GM18870 (cell line): ENCODE measurements around the gene STK4.
"Not testable (repeated sequence)": the region's sequence is repeated elsewhere in the genome, so short reads cannot be mapped to it uniquely, and the experiment has no call there.

Experiments
- ATAC-seq: cut with Tn5 transposase; IDR thresholded peaks from one replicate; pipeline ENCODE4 v1.9.1; 2021; ENCODE audit warnings: moderate library complexity; ENCODE audit not compliant: unreplicated experiment

STK4 gene

DNA sequence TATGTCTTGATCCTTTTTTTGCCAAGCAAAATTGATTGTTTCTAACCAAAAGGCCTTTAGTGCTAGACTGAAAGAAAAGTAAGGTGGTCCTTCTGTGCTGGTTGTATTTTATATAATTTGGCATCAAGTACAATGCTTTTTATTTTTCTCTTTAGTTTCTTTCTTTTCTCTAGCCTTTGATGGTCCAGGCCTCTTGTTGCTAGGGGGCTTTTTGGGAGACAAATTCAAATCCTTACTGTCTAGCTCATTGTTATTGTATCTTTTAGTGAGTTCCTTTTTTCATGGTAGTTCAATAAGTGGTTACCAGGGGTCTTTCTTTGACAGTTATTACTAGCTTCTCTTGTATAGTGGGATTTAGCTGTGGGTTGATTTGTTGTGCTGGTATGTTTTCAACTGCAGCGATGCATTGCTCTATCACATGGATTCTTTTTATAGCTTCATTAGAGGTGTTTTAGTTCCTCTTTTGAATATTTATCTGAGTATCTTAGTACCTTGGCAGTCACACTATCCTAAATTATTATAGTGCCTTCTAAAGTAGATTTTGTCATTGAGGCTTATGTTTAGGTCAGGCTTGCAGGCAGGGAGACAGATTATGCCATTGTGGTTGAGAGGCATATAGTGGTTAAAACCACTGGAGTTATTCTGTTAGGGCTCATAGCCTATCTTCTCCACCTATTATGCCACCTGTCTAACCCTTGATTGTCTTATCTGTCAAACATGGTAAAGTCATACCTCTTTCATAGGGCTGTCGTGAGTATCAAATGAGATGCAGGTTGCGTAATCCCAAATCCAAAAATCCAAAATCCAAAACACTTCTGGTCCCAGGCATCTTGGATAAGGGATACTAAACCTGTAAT, 85.1 kb downstream of the STK4 start:
- no peak for ATAC-seq

DNA sequence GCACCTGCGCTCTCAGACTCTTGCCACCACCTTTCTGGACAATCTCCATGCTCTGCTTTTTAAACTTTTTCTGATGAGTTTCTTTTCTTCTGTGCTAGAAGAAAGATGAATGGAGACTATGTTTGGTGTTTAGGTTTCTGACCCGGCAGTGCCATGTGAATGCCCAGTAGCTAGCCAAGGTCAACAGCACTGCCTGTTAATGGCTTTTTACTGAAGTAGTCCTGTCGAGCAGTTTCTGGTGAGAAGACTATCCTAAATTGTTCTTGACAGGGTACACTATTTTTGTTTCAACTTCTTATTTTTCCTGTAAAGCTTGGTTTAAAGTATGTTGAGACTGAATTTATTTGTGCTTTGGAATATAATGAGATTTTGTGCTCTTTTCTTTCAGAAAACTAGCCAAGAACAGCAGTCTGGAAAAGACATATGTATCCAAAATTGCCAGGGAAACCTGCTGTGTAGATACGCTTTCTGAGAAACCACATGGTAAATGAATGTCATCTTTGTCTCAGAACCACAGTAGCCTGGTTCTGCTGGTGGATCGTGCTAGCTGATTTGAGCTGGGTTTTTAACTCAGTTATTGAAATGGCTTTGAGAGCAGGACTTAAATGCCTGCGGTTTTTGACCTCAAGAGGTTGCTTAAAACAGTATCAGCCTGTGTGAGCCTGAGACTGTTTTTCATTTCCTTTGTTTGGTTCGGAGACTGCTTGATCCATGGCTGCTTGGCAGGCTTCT, 86.6 kb downstream of the STK4 start:
- ATAC-seq: no peak

DNA sequence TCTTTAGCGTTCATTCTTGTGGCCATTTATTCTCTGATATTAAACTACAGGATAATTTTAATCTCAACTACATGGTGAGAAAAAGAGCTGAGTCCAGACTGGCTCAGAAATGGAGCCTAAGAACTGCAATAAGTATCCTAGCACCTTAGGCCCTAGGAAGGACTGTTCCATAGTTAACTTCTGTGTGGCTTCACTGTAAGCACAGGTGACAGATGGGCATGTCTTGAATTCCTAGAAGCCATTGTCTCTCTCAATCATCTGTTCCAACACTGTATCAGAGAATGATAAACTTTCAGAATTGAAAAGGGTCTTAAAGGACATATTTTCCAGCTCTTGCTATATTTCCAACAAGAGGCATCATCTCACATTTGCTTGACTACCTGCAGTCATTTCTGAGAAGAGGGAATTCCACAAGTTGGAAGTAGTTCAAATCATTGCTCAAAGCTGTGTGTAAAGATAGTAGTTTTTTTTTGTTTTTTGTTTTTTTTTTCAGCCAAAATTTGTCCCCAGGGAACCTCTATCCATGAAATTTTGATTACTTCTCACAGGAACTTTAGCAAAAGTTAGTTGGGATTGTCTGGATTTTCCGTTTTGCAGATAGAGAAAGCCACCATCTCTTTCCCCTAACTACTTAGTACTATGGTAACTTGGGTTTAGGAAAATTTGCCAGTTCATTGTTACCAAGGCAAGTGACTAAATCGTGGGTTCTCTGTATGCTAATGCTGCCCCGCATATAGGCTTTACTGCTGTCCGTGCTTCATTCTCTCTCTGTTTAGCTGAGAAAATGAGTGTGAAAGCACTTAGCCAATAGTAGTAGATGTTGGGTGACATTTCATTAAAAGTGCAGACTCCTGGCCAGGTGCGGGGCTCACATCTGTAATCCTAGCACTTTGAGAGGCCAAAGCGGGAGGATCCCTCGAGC, 87.4 kb downstream of the STK4 start:
- ATAC-seq: no peak

GRCh38 chr20:45055056-45055455, 88.7 kb downstream of the STK4 start:
- no peak for ATAC-seq

GRCh38 chr20:45056473-45057173, 90.3 kb downstream of the STK4 start:
- ATAC-seq: no peak

DNA sequence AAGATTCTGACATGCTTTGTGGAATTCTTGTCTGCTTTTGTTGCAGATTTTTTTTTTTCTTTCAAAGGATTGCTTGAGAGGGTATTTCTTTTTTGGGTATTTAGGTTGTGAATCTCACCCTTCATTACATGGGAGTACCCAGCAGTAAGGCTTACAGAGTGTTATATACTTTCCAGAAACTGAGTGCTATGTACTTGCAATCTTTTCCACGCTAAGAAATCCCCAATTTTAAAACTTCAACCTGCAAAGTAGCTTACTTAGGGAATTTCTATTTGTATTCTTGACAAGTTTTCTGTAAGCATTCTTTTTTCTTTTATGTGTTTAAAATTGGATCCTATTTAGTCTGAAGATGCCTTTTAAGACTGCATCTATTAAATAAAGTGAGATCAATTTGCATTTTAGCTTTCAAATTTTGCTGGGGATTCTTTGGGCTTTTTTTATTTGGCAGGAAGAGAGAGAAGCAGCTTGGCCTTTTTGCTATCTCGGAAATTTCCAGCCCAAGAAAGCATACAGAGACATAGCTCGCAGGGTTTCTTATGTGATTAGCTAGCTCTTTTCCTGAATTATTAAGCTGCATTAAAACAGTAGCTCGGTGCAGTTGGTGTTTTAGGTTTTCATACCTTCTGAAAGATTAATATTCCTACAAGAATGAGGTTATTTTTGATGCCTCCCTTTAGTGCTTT, 92.0 kb downstream of the STK4 start:
- no peak for ATAC-seq

GRCh38 chr20:45059022-45059728, 92.9 kb downstream of the STK4 start:
- no peak for ATAC-seq

DNA sequence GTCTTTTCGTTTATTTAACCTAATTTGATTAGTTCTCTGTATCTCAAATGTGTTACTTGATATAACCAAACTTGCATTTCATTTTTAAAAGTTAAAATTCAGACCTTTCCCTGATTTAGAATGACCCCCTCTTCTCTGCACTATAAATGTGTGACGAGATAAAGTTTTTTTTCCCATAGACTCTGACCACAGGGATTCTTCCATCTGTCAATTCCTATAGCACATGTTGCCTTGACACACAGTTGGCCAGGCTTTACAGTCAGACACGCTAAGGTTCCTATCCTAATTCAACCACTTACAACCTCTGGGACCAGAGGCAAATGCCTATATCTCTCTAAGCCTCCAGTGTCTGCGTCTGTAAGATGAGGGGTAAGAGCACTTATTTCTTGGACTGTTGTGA, 94.0 kb downstream of the STK4 start:
- ATAC-seq: no peak

DNA sequence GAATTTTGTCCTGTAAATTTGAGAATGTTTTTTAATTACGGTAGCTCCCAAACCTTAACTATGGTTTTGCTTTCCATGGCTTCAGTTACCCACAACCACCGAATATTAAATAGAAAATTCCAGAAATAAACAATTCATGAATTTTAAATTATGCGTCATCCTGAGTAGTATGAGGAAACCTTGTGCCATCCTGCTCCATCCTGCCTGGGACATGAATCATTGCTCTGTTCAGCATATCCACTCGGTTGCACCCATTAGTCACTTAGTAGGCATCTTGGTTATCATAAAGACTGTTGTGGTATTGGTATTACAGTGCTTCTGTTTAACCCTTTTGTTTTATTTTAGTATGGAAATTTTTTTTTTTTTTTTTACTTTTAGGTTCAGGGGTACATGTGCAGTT, 94.9 kb downstream of the STK4 start:
- no peak for ATAC-seq

DNA sequence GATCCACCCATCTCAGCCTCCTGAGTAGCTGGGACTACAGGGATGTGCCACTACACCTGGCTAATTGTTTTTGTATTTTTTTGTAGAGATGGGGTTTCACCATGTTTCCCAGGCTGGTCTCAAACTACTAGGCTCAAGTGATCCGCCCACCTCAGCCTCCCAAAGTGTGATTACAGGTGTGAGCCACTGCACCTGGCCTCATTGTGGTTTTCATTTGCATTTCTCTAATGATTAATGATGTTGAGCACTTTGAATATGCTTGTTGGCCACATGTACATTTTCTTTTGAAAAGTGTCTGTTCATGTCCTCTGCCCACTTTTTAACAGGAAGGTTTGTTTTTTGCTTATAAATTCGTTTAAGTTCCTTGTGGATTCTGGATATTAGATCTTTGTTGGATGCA, 96.8 kb downstream of the STK4 start:
- not testable (repeated sequence) for ATAC-seq

DNA sequence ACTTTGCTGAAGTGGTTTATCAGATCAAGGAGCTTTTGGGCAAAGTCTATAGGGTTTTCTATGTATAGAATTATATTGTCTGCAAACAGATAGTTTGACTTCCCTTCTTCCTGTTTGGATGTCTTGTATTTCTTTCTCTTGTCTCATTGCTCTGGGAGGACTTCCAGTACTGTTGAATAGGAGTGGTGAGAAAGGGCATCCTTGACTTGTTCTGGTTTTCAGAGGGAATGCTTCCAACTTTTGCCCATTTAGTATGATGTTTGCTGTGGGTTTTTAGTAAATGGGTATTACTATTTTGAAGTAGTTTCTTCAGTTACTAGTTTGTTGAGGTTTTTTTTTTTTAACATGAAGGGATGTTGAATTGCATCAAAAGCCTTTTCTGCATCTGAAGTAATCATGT, 98.5 kb downstream of the STK4 start:
- no peak for ATAC-seq

DNA sequence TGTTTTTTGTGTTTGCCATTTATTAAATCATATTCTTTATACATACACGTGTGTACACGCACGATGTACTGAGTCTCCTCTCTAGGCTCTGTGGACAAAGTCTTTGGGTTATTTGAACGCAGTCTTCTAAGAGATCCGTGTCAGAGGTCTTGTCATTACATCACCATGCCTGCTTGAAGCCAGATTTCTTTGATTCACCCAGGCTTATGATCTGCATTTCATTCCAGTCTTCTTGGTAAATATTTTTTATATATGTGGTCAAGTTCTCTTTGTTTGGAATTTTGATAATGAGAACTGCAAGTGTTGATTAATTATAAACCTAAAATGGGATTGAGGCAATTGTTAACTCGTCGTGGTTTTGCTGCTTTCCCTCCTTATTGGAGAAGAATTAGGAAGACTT, 100.1 kb downstream of the STK4 start:
- no peak for ATAC-seq

- ATAC-seq: no peak
These were observed 100.8 kb downstream of the STK4 start for GRCh38 chr20:45067087-45067486.

- ATAC-seq: no peak
These were observed 101.2 kb downstream of the STK4 start for GRCh38 chr20:45067558-45067957.

DNA sequence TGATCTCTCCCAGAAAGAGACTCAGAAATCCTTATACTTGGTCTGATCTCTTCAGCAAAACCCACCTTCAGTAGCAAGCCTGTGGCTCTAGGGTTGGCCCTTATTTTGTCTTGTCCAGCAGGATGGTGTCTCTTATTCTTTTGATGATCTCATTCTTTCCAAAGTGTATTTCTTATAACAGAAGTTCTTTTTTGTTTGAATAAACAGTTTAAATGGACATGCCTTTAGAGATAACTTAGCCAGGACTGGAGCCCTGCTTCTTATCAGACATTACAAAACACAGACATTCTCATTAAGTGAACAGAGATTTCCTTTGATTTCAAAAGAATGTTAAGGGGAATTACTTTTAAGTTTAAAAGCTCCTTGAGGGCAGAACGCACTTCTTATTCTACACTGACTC, 102.9 kb downstream of the STK4 start:
- no peak for ATAC-seq

- no peak for ATAC-seq
These were observed 104.8 kb downstream of the STK4 start for GRCh38 chr20:45070932-45071632.

DNA sequence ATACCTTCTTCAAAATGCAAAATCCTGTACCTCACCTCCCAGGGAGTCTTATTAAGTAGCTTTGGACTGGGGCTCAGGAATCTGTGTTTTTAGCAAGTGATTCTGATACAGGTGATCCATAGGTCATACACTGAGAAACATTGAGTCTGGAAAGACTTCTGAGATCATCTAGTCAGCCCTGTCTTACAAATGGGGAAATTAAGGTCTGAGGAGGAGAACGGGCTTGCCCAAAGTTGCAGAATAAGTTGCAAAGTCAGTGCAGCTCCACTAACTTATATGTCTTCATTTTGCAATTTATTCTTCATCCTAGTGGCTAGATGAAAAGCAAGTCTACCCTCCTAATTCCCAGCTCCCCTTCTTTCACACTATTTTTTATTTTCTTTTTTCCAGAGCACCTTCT, 105.8 kb downstream of the STK4 start:
- ATAC-seq: no peak

DNA sequence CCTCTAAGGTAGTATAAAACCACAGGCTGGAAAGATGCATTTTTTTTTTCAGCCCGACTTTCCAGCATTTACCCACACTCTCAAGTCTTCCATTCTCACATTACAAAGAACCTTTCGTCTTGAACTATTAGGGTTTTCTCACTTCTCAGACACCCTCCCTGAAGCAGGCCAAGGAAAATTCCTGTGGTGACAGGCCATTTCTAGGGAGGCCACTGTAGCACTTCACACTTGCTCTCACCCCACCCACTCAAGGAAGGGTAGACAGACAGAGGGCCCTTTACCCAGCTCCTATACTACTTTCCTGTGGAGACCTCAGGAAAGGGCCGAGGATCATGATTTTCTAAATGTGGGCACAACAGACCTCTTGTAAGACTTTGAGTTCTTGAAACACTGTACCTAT, 106.9 kb downstream of the STK4 start:
- no peak for ATAC-seq

DNA sequence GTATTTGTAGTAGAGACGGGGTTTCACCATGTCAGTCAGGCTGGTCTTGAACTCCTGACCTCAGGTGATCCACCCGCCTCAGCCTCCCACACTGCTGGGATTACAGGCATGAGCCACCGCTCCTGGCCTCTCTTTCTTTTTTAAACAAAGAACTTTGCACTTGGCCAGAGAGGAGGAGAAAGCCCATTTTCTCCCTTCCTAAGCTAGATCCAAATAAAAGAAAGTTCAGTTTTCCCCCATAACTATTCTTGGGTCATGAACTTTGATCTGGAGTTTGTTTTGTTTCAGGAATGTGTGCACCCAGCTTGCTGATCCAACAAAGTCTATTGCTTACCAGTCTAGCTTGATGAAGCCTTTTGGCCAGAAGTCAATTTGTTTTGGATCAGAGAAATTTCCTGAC, 111.2 kb downstream of the STK4 start:
- no peak for ATAC-seq
